ENCODE data around the gene EIF4A3.
"Not testable (repeated sequence)": the region's sequence is repeated elsewhere in the genome, so short reads cannot be mapped to it uniquely, and the experiment has no call there.

Gene EIF4A3

GRCh38 chr17:80099291-80100034 is 47.5 kb downstream of the EIF4A3 start:
- DNase-seq = no peak

GRCh38 chr17:80097844-80098691 is 48.9 kb downstream of the EIF4A3 start:
- DNase-seq = no peak

GRCh38 chr17:80097127-80097621 is 49.8 kb downstream of the EIF4A3 start:
- no peak for DNase-seq

- DNase-seq = peak; percentile 9
Measured at GRCh38 chr17:80096561-80097021, 50.3 kb downstream of the EIF4A3 start.

- no peak for DNase-seq
Measured at GRCh38 chr17:80095844-80096475, 51.0 kb downstream of the EIF4A3 start.

GRCh38 chr17:80095038-80095843 is 51.7 kb downstream of the EIF4A3 start:
- no peak for DNase-seq

- no peak for DNase-seq
Measured at GRCh38 chr17:80092959-80093358, 54.0 kb downstream of the EIF4A3 start.

GRCh38 chr17:80091376-80091775 is 55.6 kb downstream of the EIF4A3 start:
- no peak for DNase-seq

- not testable (repeated sequence) for DNase-seq
Measured at GRCh38 chr17:80090164-80090563, 56.8 kb downstream of the EIF4A3 start.

GRCh38 chr17:80089762-80090161 is 57.2 kb downstream of the EIF4A3 start:
- DNase-seq = no peak

- no peak for DNase-seq
Measured at GRCh38 chr17:80087346-80088265, 59.3 kb downstream of the EIF4A3 start.

- no peak for DNase-seq
Measured at GRCh38 chr17:80086616-80087015, 60.3 kb downstream of the EIF4A3 start.

GRCh38 chr17:80086081-80086480 is 60.8 kb downstream of the EIF4A3 start:
- DNase-seq = no peak

- DNase-seq = no peak
Measured at GRCh38 chr17:80084773-80085172, 62.2 kb downstream of the EIF4A3 start.

Data from NCI-H2171 (cell line).